GM11168 (cell line): ENCODE results near the gene PRKCI.
"Not testable (repeated sequence)": the region's sequence is repeated elsewhere in the genome, so short reads cannot be mapped to it uniquely, and the experiment has no call there.

Source experiments
- in situ Hi-C: fragments of 300-500 bp; cut with MboI; formaldehyde crosslinking; loops from one replicate; pipeline ENCODE4 v1.12.0; 2022; ENCODE audit warnings: low sequenced_read_pairs; ENCODE audit not compliant: unreplicated experiment

Gene PRKCI

GRCh38 chr3:170220871-170221270, 1.4 kb upstream of the PRKCI start:
- in situ Hi-C loops: no loop called here

DNA sequence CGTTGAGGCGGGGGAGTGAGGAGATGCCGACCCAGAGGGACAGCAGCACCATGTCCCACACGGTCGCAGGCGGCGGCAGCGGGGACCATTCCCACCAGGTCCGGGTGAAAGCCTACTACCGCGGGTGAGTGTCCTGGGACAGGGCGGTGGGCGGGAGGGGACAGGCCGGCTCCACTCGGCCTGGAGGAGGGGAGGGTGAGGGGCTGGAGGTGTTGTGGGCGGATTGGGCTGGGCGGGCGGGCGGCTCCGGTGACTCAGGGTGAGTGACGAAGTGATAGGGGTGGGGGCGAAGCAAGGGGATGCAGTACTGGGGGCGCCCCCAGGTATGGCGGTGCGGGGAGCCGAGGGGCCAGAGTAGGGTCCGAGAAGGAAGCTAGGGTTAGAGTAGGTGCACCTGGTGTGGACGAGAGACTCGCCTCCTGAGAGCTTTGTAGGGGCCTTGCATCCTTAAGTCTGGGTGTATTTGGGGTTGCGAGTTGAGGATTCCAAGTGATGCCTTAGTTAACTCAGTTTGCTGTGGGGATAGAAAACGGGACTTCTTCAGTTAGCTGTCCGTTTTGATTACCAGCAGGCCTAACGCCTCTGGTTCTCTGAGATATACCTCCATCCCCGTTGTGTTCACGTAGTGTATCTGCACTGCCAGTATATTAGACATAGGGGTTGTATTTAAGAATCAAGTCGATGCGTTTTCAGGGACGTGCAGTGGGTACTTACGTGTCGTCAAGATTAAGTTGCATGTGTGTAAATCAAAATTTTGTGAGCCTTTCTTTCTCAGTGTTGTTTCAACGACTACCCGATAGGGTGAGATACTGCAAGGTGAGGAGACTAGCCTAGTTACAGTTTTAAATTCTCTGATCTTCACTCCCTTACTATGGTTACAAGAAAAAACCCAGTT, 670 bp downstream of the PRKCI start:
- in situ Hi-C loops: no loop called here

DNA sequence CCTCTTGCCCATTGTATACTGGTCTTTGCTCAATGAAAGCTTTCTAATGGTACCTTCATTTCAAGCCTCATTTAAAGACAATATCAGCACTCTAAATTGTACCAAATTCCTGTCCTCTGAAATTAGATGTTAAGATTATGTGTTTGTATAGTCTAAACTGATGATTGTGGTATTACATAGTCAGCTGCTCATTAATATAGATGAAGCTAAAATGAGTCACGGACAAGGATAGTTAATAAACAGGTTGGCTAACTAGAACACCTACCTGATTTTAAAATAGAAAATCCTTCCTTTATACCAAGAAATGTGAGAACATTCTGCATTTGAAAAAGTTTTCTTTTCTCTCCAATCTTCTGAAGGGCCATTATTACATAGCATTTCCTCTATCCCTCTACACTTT, 2.9 kb downstream of the PRKCI start:
- in situ Hi-C loops: no loop called here

DNA sequence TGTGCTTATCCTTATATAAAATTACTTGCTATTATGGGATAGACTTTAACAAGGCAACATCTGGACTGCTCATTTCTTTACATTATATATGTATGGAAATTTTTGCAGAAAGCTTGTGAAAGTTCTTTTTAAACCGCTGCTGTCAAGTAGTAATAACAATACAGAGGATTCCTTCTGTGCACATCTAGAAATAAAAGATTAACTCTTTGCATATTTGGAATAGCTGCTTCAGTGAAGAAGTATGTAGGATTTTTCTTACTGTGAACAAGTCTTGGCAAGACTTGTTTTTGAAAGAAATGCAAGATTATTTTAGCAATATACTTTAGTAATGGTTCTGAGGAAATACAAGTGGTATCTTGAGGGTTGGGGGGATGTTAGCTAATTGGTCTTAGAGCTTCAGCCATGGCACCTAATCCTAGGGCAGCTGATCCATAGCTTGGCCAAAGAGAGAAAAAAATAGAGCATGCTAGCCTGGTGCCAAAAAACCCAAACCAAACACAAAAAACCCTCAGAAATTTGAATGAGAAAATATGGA, 4.3 kb downstream of the PRKCI start:
- in situ Hi-C loops: no loop called here

GRCh38 chr3:170228093-170228766, 6.0 kb downstream of the PRKCI start:
- in situ Hi-C loops: no loop called here

GRCh38 chr3:170232266-170232665, 10.0 kb downstream of the PRKCI start:
- in situ Hi-C loops: no loop called here

GRCh38 chr3:170233530-170233929, 11.3 kb downstream of the PRKCI start:
- in situ Hi-C loops: no loop called here

GRCh38 chr3:170240142-170240541, 17.9 kb downstream of the PRKCI start:
- in situ Hi-C loops: no loop called here

GRCh38 chr3:170240671-170241070, 18.4 kb downstream of the PRKCI start:
- in situ Hi-C loops: no loop called here

DNA sequence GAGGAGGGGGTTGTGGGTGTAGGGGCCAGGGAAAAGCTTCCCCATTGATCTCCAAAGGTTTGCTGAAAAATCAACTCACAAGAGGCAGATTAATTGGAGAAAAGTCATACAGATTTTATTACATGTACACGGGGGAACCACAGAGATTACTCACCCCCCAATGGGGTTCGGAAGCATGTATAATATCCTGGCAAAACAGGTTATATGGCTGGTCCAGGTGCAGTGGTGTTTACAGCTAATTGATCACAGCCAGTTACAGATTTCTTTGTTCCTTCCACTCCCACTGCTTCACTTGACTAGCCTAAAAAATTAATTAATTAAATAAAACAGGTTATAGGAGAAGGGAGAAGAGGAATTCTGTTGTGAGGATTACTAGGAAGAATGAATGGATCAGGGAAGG, 22.4 kb downstream of the PRKCI start:
- in situ Hi-C loops: no loop called here

DNA sequence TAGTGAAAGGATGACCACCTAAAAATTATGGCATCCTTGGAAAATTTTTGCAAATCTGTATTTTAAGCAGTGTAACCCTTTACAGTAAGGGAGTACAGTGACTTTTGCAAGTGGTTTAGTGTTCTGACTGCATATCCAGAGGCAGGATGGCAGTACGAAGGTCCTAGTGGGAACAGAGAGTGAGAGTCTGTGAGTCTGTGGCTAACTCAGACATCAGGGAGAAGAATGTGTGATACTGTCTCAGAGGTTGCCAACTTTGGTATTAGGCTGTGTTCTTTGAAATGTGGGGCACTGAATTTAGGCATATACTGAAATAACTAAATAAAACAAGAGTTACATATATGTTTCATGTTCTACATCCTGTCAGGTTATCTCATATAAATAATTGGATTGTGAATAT, 25.7 kb downstream of the PRKCI start:
- in situ Hi-C loops: no loop called here

DNA sequence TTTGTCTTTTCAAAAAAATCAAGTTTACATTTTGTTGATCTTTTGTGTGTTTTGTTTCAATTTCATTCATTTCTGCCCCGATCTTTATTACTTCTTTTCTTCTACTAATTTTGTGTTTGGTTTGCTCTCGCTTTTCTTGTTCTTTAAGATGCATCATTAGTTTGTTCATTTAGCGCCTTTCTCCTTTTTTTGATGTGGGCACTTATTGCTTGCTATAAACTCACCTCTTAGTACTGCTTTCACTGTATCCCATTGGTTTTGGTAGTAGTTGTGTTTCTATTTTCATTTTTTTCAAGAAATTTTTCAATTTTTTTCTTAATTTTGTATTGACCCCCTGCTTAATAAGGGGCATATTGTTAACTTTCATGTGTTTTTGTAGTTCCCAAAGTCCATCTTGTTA, 34.4 kb downstream of the PRKCI start:
- in situ Hi-C loops: no loop called here

DNA sequence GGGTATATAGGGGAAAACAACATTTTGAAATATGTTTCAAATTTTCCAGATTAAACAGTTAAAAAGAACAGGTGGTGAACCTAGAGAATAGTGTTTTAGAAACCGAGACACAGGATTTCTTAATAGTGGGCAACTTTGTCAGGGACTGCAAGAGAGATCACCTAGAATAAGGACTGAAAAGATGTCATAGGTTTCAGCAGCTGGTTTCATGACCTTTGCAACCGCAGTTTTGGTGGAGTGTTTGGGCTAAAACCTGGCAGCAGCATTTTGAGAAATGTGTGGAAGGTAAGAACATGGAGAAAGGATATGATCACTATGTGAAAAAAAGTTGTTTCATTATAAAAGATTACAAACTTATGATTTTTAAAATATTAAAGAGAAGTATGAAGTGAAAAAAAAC, 34.9 kb downstream of the PRKCI start:
- in situ Hi-C loops: no loop called here

DNA sequence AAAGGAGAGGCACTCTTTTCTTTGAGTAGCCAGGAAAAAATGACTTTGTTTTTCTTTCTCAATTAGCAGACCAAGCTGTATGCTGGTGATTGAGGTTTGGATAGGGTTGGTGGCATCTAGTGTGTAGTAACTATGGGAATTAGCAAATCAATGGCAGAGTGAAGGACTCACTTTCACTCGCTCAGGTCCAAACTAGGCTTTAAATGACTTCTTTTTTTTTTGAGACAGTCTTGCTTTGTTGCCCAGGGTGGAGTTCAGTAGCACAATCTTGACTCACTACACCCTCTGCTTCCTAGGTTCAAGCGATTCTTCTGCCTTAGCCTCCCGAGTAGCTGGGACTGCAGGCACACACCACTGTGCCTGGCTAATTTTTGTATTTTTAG, 35.9 kb downstream of the PRKCI start:
- in situ Hi-C loops: no loop called here

GRCh38 chr3:170259907-170260306, 37.7 kb downstream of the PRKCI start:
- in situ Hi-C loops: no loop called here

- in situ Hi-C loops: no loop called here
Measured at GRCh38 chr3:170267793-170268192, 45.6 kb downstream of the PRKCI start.

DNA sequence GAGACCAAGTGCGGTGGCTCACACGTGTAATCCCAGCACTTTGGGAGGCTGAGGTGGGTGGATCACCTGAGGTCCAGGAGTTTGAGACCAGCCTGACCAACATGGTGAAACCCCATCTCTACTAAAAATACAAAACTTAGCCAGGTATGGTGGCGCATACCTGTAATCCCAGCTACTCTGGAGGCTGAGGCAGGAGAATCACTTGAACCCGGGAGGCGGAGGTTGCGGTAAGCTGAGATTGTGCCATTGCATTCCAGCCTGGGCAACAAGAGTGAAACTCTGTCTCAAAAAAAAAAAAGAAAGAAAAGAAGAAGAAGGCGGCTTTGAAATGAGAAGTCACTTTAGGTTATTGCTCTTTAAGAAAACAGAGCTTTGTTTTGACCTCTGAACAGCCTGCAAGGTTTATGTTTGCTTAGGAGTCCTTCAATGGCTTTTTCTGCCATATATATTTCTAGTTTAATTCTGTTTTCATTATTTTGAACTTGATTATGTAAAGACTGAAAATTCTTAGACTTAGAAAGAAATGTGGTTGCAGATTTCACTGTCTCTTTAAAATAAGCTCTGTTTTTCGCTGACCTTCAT, 47.5 kb downstream of the PRKCI start:
- in situ Hi-C loops: not testable (repeated sequence)

- in situ Hi-C loops: no loop called here
Measured at GRCh38 chr3:170270282-170270881, 48.2 kb downstream of the PRKCI start.

GRCh38 chr3:170274641-170275040, 52.4 kb downstream of the PRKCI start:
- in situ Hi-C loops: no loop called here

DNA sequence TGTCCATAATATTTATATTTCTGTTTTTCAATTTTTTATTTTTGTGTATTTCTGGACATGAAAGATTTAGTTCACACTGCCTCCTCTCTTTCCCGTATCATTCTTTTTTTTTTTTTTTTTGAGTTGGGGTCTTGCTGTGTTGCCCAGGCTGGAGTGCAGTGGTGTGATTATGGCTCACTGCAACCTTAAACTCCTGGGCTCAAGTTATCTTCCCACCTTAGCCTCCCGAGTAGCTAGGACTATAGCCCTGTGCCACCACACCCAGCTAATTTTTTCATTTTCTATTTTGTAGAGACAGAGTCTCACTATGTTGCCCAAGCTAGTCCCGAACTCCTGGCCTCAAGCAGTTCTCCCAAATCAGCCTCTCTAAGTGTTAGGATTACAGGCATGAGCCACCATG, 53.6 kb downstream of the PRKCI start:
- in situ Hi-C loops: no loop called here

DNA sequence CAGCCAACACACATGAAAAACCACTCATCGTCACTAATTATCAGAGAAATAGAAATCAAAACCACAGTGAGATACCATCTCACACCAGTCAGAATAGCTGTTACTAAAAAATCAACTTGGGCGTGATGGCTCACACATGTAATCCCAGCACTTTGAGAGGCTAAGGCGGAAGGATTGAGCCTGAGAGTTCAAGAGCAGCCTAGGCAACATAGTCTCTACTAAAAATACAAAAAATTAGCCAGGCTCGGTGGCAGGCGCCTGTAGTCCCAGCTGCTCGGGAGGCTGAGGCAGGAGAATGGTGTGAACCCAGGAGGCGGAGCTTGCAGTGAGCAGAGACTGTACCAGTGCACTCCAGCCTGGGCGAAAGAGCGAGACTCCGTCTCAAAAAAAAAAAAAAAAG, 55.1 kb downstream of the PRKCI start:
- in situ Hi-C loops: not testable (repeated sequence)
